ENCODE results near the gene SF3B1.

GRCh38 chr2:197423307-197423706 lies 11.5 kb downstream of the SF3B1 start:
- TF ChIP-seq POLR2AphosphoS5 (IDR thresholded peaks at IDR 0.05; ENCODE audit: low read depth, low read length) (no peak), SIN3A (IDR thresholded peaks at IDR 0.05; ENCODE audit: borderline replicate concordance, insufficient read depth, low read length) (no peak)
